GM19455 (cell line): ENCODE measurements around the gene DROSHA.

Source experiments
- ATAC-seq: cut with Tn5 transposase; IDR thresholded peaks from one replicate; pipeline ENCODE4 v1.9.1; 2021; ENCODE audit not compliant: unreplicated experiment

DROSHA gene

GRCh38 chr5:31523041-31523440 lies 8.9 kb downstream of the DROSHA start:
- ATAC-seq = no peak

GRCh38 chr5:31516802-31517201 lies 15.1 kb downstream of the DROSHA start:
- ATAC-seq = no peak

DNA sequence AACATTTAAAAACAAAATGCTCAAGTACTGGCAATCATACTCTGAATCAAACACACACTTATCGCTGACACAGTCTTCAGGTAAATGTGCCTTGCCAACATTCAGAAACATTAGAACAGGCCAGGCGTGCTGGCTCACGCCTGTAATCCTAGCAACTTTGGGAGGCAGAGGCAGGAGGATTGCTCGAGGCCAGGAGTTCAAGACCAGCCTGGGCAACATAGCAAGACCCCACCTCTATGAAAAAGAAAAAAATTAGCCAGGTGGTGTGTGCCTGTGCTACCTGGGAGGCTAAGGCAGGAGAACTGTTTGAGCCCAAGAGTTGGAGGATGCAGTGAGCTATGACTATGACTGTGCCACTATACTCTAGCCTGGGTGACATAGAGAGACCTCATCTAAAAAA lies 20.6 kb downstream of the DROSHA start:
- ATAC-seq = no peak

- no peak for ATAC-seq
These were observed 27.4 kb downstream of the DROSHA start for GRCh38 chr5:31504529-31504928.

DNA sequence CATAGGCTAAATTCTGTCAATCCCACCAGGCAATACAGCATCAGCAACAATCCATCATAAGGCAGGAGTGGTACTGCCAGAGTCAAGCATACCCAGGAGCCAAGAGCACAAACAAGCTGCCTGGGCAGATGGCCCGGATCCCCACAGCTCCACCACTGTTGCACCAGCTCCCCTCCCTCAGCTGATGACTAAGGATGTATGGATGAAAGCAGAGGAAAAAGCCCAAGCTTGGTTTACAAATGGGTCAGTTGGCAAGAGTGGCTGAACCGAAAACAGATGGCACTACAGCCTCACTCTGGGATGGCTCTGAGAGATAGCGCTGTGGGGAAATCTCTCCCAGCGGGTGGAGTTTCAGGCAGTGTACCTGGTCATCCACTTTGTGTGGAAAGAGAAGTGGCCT lies 29.4 kb downstream of the DROSHA start:
- ATAC-seq = no peak

- no peak for ATAC-seq
These were observed 31.6 kb downstream of the DROSHA start for GRCh38 chr5:31500256-31500655.

- no peak for ATAC-seq
These were observed 35.0 kb downstream of the DROSHA start for GRCh38 chr5:31496891-31497290.

DNA sequence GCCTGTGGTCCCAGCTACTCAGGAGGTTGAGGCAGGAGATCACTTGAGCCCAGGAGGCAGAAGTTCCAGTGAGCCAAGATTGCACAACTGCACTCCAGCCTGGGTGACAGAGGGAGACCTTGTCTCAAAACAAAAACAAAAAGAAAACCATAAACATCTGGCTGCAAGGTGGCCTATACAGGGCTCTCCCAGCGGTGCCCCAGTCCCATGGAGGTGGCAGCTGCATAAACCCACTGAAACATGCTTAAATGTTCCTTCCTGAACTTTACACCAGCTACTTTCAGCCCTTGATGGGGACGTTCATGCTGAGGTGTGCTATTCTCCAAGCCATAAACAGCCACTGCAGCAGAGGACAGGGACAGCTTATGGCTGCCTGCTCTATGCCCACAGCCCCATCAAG lies 35.6 kb downstream of the DROSHA start:
- no peak for ATAC-seq

DNA sequence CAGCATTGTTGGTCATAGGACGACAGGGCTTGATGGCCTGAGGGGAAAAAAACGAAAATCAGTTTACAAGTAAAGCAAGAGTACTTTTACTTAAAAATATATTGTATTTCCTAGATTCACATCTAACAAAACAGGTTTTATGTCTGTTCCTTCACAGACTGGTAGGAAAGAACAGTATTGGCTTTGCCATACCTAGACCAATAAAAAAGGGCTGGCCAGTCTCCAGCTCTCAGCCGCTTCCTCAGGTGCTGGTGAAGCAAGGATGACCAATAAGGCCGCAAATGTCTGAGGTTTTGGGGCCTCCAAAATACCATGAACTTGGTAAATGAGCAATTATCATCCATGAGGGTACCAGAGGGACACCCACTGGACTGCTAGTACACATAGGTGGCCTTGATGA lies 36.6 kb downstream of the DROSHA start:
- no peak for ATAC-seq

- ATAC-seq = no peak
These were observed 39.0 kb downstream of the DROSHA start for GRCh38 chr5:31492869-31493268.

- no peak for ATAC-seq
These were observed 44.4 kb downstream of the DROSHA start for GRCh38 chr5:31487506-31487905.

DNA sequence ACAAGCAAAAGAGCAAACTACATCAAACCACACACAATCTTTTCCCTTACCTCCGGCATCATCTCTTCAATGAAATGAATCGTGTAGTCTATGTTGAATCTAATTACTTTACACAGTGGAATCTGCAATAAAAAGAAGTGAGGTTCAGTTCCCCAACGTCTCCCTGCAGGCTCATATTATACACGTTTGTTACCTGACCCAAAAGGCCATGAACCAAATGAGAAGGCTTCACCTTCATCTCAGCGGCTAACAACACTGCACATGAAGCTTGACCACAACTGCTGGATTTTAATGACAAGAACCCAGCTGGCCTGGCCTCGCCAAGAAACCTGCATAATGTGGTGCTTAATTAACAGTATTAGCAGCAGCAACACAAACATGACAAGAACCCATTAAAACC lies 45.5 kb downstream of the DROSHA start:
- no peak for ATAC-seq

DNA sequence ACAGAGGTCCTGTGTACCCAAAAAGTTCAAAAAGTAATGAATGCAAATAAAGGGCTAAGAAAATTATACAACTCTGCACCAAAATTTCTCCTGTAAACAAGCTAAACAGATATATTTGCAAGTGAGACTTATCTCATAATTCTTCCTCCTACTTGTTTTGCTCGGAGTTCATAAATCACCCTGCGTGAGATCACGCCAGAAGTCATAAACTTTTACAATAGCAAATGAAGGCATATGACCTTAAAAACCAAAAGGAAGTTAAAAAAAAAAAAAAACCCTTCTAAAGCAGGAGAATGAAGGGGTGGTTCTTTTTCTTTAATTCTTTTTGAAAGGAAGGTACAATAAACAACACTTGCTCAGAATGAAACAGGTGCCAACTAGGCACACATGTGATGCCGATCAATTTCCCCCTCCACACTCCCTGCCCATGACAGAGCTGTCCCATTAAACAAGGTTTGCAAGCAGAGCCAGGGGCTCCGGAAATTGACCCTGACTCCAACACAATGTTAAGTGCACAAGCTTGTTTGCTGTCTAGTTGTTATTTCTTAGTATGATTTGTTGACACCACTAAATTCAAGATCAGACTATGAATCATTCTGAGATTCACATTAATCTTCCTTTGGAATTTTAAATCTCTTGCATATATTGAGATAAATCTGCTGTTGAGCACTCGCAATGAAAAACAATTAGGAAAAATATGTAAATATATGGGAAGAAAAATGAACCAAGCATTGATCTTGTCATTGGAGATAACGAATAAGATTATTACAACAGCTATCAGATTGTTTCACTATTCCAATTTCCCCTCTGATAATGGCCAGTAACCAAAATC lies 46.3 kb downstream of the DROSHA start:
- no peak for ATAC-seq

- ATAC-seq = no peak
These were observed 50.2 kb downstream of the DROSHA start for GRCh38 chr5:31481531-31482165.

GRCh38 chr5:31479706-31480105 lies 52.2 kb downstream of the DROSHA start:
- no peak for ATAC-seq

DNA sequence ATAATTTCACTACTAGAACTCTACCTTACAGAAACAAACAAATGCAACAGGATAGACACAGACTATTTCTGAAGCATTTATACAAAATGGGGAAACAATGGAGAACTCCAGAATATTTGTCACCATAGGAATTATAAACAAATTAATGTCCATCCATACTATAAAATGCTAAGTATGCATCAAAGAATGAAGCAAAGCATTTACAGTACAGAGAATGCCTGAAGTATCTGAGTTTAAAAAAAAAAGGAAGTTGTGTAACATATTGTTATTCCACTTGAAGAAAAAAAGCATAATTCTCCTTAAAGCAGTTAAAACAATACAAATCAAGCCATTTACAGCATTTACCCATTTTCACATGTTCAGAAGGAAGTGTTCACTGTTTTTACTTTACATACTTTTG lies 53.0 kb downstream of the DROSHA start:
- no peak for ATAC-seq

DNA sequence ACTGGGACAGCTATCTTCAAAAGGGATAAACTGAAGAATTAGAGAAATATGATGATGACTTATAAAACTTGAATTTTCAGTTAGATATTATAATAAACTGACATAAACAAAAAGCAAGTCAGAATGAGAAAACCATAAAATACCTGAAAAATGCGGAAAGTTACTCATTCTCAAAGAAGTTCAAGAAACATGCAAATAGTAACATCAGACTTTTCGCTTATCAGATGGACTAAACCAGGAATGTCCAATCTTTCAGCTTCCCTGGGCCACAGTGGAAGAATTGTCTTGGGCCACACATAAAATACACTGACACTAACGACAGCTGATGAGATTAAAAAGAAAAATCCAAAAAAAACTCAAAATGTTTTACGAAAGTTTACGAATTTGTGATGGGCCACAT lies 53.9 kb downstream of the DROSHA start:
- ATAC-seq = no peak

DNA sequence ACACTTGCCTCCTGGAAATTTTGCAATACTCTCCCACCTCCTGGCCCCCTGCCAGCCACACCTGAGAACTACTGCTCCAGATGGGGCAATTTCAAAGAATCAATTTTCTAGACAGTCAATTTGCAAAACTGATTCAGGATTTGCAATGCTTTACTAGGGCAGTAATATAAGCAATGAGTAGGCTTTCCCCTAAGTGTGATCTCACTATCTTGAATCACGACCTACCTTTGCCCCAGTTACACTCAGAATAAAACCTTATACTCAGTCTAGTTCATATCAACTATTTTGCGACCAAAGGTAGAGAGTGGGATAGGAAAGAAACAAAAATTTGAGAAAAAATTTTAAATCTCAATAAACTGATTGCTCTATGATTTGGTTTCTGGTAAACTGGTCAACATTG lies 54.4 kb downstream of the DROSHA start:
- ATAC-seq = no peak

DNA sequence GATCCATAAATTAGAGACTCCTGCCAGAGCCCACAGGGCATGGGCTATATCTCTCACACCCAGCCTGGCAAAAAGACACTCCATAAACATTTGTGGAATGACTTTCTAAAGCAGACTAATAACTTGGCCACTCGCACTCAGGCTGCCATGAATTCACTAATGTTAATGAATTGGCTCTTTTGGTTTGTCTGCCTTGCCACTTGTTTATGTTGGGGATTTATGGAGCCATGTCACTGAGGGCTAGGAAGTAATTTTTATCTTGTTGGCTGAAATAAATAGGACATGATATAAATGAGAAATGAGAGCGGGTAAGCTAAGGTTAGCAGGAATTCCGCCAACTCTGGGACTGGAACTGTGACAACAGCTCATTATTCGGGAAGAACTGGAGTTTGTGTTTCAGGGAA lies 55.2 kb downstream of the DROSHA start:
- ATAC-seq = no peak

GRCh38 chr5:31471916-31472315 lies 60.0 kb downstream of the DROSHA start:
- no peak for ATAC-seq

- ATAC-seq = no peak
These were observed 60.9 kb downstream of the DROSHA start for GRCh38 chr5:31471040-31471439.

- no peak for ATAC-seq
These were observed 61.3 kb downstream of the DROSHA start for GRCh38 chr5:31470608-31471007.

DNA sequence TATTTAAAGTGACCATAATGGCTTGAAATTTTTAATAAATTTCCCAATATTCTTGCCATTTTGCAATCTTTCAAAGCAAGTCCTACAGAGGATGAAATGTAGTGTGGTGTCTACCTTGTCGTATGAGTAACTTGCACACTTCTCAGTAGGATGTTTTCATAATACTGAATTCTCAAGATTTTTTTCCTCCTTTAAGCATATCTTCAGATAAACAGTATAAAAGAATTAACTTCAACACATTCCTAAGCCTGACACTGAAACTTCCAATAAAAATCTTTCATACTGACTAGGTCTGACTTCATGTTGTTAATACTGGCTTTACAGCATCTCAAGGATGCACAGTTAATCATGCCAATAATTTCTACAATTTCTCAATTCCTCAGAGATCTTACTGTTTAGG lies 62.0 kb downstream of the DROSHA start:
- ATAC-seq = no peak
